Fibroblast of skin of scalp (primary cell): Measurements from ENCODE around the gene OR14A16. TPM values are rescaled to one million over a fixed set of nuclear protein-coding genes. Genes with fewer than 3 reads are reported as not detected.

ENCODE experiments used
- DNase-seq: peaks from one replicate; pipeline ENCODE4 v3.0.0-alpha.2; 2013
- polyA plus RNA-seq, 2 experiments: library from polyadenylated mRNA; unstranded; fragments of 120-200 nt; gene quantifications; one replicate each; pipeline ENCODE4 v1.2.1, GENCODE V29; 2013; ENCODE audit not compliant: insufficient read length in 2 of 2

Gene OR14A16, protein sequence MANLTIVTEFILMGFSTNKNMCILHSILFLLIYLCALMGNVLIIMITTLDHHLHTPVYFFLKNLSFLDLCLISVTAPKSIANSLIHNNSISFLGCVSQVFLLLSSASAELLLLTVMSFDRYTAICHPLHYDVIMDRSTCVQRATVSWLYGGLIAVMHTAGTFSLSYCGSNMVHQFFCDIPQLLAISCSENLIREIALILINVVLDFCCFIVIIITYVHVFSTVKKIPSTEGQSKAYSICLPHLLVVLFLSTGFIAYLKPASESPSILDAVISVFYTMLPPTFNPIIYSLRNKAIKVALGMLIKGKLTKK
- not detected for polyA plus RNA-seq (2013, experiment 1 of 2; ENCODE audit: insufficient read length)
- polyA plus RNA-seq (2013, experiment 2 of 2; ENCODE audit: insufficient read length): not detected

- DNase-seq: no peak
Observed at GRCh38 chr1:247824023-247824422, at the start of gene OR14A16. Gene OR14A16, minus strand, starts transcription at chr1:247824119. Its CDS starts 8,390 bp downstream, at chr1:247815729.

GRCh38 chr1:247865416-247865815 lies 41.5 kb upstream of the OR14A16 start:
- no peak for DNase-seq

DNA sequence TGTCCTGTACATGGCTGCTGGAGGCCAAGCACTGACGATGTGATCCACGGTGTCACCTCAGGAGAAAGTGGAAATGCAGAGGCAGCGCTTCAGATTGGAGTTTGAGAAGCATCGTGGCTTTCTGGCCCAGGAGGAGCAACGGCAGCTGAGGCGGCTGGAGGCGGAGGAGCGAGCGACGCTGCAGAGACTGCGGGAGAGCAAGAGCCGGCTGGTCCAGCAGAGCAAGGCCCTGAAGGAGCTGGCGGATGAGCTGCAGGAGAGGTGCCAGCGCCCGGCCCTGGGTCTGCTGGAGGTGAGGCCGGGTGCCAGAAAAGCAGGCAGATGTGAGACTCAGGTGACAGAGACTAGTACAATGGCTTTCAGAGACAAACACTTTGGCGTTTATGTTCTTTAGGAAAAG lies 40.7 kb upstream of the OR14A16 start:
- DNase-seq: no peak

DNA sequence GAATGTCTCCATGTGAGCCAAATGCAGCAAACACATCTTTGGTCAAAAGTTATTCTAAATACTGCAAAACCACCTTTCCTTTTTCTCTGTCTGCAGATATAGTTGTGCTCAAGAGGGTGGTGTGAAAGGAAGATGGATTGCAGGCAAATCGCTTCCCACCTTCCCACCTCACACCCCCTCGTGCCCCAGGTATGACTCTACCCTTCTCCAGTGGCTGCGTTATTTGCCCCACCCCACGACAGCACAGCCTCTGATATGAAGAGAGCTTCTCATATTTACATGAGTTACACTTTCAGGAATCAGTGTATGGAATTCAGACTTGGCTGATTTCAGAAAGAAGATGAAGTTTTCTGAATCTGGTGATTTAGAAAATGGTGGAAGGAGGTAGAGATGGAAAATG lies 38.8 kb upstream of the OR14A16 start:
- no peak for DNase-seq

DNA sequence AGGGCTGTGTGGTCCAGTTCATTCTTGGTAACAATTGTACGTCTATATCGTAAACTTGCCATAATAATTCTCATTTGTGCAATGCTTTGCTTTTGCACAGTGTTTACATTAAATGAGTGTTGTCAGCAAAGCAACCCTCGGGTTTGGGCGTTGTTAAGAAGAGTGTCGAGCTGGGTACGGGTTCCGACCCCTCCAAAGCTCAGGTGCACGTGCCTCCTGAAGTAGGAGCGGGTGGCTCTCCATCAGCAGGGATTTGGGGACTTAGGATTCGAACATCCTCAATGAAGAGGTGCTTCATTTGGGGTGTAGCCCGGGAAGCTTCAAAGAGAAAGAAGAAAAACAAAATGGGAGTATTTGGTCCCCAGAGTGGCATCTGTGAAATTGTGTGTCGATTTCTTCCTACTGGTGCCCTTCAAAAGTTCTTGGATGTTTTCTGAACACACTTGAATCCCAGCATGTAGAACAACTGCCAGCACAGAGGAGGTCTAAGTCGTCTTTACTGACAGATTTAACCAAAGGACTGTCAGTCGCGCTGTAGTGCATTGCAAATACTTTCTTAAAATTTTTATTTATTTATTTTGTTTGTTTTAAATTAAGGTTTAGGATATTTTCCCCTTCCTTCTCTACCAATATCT lies 34.2 kb upstream of the OR14A16 start:
- DNase-seq: no peak

DNA sequence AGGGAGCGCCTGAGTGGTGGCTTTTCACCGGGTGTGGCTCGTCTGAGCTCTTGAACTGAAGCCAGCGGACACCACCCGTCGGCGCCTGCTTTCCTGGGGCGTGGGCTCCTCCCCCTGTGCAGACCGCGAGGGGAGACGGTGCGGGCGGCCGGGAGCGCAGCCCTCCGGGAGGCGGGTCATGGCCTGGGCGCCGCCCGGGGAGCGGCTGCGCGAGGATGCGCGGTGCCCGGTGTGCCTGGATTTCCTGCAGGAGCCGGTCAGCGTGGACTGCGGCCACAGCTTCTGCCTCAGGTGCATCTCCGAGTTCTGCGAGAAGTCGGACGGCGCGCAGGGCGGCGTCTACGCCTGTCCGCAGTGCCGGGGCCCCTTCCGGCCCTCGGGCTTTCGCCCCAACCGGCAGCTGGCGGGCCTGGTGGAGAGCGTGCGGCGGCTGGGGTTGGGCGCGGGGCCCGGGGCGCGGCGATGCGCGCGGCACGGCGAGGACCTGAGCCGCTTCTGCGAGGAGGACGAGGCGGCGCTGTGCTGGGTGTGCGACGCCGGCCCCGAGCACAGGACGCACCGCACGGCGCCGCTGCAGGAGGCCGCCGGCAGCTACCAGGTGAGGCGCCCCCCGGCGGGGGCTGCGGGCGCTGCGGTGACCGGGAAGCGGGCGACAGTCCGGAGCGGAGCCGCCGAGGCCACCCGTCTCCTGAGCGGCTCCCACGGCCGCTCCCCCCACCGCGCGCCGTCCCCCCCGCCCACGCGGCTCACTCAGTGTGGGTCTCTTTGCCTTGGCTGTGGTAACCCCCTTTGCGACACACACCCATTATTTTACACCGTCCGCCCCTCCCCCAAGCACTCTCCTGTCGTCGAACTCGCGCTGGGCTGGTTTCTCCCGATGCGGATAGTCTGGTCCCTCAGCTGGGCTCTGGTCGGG lies 33.4 kb upstream of the OR14A16 start, which contains the start of gene TRIM58:
TSS of gene TRIM58 (plus strand) at position 119 of the 916 bp plus-strand sequence. CDS start at position 179, 60 bp downstream.
- no peak for DNase-seq

- no peak for DNase-seq
Observed at GRCh38 chr1:247855911-247856310, 32.0 kb upstream of the OR14A16 start.

GRCh38 chr1:247854899-247855545 lies 31.1 kb upstream of the OR14A16 start:
- no peak for DNase-seq

DNA sequence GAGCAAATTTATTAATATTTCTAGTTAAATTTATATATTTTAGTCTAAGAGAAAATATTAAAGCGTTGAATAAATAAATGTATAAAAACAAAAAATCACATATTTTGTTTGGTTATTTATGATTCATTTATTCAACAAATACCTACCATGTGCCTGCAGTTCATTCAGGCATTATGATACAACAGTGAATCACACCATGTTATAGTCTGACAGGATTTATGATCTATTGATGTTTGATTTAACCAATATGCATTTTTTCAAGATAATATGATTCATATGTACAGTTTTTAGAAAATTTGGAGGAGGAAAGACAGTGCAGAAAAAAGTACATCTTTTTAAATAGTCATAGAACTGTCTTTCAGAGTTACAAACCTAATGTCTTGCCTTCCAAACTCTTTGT lies 25.7 kb upstream of the OR14A16 start:
- DNase-seq: no peak

DNA sequence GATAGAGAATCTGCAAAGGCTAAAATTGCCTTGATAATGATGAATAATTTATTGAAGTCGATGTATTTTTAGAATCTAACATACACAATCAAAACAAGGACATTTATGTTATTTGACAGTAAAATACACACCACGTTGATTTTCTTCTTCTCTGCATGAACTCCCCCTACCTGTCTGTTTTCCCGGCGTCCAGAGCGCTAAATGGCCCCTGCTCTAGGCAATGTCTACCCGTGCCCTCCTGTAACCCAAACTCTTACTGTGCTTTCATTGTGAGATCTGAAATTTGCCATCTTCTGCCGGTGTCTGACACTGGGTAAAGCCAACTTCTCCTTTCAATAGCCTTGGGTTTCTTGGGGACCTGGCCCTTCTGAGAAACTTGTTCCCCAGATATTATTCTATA lies 24.4 kb upstream of the OR14A16 start:
- no peak for DNase-seq

GRCh38 chr1:247845693-247846017 lies 21.7 kb upstream of the OR14A16 start:
- DNase-seq: no peak

DNA sequence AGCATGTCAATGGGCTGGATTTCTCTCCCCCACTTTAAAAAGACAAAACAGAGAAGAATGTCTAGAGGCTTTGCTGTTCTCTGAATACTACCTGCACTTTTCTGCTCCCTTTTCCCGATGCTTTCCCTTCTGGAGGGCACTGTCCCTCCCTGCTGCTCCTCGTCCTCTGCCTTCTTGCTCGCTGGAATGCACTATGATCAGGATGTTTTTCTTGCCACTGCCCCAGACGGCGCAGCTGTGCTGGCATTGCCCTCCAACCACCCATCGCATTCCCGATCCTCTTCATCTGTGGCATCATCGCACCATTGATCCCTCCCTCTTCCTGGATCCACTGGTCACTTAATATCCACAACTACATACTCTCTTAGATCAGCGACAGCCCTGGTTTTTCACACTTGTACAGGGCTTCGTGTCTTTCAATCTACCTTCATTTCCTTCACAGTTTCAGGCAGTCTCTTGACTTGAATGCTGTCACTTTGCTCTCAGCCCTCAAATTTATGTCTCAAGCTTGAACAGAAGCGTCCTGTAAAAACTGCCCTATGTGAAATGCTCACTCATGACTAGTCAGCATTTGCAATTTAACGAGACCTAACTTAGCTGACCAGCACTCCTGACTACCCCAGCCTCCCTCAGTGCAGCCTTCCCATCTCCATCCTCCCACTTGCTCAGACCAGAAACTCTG lies 21.2 kb upstream of the OR14A16 start:
- no peak for DNase-seq

GRCh38 chr1:247843411-247843810 lies 19.5 kb upstream of the OR14A16 start:
- no peak for DNase-seq

DNA sequence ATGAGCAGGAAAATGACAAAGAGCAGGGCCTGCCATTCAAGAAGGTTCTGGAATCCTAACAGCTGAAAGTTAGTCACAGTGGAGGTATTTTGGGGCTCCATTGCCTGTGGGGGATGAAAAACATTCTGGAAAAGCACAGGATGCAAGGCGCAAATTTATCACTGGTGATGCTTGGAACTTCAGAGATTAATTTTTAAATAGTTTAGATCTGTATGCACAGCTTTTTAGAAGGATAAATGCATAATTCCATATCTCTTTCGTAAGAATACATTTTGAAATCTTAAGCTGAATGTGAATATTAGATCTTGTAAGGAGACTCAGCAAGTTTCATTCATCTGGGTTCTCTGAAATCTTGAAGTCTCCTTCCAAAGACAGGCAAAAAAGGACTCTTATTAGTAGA lies 17.9 kb upstream of the OR14A16 start, which contains the start of gene OR11L1:
TSS of gene OR11L1 (minus strand) at position 101 of the 400 bp plus-strand sequence. CDS start at position 101, 0 bp downstream.
- DNase-seq: no peak

GRCh38 chr1:247840818-247841217 lies 16.9 kb upstream of the OR14A16 start:
- no peak for DNase-seq

DNA sequence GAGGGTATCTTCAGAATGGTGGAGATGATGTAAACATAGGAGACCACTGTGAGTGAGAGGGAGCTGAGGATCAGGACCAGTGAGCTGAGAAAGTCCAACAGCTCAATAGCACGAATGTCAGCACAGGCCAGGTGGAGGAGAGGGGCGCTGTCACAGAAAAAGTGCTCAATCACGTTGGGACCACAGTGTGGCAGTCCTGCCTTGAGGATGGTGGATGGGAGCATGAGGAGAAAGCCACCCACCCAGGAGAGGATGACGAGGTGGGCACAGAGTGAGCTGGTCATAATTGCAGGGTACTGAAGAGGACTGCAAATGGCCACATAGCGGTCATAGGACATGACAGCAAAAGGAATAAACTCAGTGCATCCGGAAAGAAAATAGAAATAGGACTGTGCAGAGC lies 9.7 kb upstream of the OR14A16 start:
- DNase-seq: no peak

GRCh38 chr1:247829656-247830055 lies 5.7 kb upstream of the OR14A16 start:
- no peak for DNase-seq

DNA sequence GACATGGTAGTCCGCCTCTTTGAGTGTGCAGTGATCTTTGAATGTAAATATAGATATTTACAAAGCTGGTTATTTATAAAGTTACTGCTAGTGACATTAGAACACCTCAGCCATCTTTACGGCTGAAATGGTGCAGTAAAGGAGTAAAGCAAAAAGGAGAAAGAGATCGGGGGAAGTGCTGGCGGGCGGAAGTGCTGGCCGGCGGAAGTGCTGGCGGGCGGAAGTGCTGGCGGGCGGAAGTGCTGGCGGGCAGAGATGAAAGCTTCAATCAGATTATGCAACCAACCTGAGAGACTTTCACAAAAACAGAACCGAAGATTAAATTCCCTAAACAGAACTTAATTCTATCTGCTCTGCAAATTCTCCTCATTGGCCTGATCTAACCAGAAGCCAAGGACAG lies 1.4 kb upstream of the OR14A16 start:
- no peak for DNase-seq

DNA sequence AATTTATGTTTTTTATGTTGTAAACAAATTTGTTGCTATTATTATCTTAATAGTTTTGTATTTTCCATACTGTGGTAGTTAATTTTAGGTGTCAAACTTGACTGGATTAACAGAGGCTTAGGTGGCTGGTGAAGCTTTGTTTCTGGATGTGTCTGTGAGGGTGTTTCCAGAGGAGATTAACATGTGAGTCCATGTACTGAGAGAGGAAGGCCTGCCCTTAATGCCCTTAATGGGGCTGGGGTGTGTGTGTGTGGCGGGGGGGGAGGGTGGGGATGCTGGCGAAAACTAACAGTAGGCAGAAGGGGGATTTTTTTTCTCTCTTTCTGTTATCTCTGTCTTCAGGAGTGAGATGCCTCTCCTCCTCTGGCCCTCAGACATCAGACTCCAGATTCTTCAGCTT lies 1.9 kb downstream of the OR14A16 start:
- no peak for DNase-seq

DNA sequence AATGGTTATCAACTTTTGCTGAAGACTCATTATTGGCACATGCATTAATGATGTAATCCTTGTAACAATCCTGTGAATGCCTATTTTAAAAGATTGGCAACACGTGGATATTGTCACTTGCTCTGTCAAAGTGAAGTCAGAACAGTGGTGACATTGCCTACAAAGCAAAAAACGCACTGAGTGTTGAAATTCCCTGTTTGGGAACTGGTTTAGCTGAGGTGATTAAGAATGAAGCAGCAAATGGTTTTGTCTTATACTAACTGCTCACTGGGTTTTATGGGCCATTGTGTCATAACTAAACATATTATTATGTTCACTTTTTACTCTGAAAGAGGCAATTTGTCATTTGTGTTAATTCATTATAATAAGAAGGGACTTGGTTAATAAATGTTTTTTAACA lies 11.3 kb downstream of the OR14A16 start:
- no peak for DNase-seq

GRCh38 chr1:247797518-247797917 lies 26.4 kb downstream of the OR14A16 start:
- no peak for DNase-seq

- DNase-seq: no peak
Observed at GRCh38 chr1:247769603-247770002, 54.3 kb downstream of the OR14A16 start.
